GM21723 (cell line): ENCODE measurements around the gene ANKRD13D.
"Not testable (repeated sequence)": the region's sequence is repeated elsewhere in the genome, so short reads cannot be mapped to it uniquely, and the experiment has no call there.

Experiments
- ATAC-seq: cut with Tn5 transposase; IDR thresholded peaks from one replicate; pipeline ENCODE4 v1.9.1; 2021; ENCODE audit warnings: mild to moderate bottlenecking, moderate library complexity; ENCODE audit not compliant: unreplicated experiment

ANKRD13D gene

DNA sequence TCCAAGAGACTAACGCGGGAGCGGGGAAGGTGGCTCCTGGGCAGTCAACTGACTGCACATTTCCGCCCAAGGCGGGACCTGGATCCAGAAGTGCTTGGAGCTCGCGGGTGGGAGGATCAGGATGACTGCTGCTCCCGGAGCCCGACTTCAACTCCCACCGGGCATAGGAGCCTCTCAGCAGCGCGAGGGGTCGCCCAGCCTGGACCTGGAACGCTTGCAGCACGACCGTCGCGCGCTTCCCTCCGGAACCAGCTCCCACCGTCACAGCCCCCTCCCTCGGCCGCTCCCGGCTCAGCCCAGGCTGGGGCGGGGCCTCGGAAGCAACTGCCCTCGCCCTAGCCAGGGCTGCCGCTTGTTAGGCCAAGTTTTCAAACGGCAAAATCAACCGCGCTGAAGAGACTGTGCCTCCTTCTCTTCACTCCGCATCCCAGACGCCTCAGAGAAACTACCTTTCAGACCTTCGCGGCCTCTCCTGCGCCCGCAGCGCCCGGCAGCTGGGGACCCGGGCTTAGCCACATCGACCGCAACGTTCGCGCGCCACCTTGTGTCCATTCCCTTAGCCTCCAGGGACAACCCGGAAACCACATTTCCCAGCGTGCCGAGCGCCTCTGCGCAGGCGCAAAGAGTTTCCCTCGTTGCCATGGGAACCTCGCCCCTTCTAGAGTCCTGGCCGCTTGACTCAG, 28.2 kb downstream of the ANKRD13D start:
- ATAC-seq: peak; percentile 77

DNA sequence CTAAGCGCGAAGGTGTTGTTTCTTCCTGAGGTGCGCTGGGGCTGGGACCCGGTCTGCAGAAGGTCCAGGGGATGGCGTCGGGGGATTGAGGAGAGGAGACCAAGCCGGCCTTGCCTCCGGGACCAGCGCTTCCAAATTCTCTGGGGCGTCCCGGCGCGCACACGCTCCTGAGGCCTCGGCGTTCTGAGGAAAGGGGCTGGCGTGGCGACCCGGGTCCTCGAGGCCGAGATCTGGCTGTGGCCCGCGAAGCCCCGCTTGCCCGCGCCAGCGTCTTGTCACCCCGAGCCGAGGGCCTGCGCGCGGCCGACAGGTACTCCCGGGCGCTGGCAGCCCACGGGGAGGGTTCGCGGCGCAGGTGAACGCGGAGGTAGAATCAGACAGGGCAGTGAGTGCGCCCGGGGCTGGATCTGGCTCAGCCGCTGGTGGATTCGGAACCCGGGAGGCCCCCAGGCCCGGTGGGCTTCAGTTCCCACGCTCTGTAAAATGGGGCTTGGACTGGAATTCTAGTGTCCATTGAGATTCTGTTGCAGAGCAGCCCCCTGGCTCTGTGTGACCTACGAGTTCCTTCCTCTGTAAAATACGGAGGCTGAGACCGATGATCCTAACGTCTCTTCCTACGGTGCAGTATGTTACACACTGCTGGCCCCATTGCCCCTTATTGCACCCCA, 28.9 kb downstream of the ANKRD13D start:
- peak; percentile 24 for ATAC-seq

DNA sequence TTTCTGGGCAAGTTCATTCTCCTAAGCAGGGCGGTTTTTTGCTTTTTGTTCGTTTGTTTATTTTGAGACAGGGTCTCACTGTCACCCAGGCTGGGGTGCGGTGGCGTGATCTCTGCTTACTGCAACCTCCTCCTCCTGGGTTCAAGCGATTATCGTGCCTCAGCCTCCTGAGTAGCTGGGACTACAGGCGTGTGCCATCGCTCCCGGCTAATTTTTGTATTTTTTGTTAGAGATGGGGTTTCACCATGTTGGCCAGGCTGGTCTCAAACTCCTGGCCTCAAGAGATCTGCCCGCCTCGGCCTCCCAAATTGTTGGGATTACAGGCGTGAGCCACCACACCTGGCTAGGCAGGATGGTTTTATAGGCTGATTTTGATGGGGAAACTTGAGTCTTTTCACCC, 29.8 kb downstream of the ANKRD13D start:
- ATAC-seq: not testable (repeated sequence)

DNA sequence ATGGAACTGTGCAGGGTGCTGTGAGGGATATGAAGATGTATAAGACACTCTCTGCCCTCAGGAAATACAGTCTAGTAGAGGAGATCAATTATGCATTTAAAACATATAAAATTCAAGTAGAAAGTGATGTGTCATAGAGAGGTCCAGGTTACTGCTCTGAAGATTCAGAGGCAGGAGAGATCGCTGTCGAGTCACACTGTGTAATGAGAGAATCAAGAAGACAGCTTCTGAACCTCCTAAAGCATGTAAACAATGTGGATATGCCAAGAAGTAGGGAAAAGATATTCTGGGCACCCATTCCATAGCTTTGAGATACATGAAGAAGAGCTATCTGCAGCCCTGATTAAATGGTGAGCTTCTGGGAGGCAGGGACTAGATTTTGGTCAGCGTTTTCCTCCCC, 30.9 kb downstream of the ANKRD13D start:
- no peak for ATAC-seq

DNA sequence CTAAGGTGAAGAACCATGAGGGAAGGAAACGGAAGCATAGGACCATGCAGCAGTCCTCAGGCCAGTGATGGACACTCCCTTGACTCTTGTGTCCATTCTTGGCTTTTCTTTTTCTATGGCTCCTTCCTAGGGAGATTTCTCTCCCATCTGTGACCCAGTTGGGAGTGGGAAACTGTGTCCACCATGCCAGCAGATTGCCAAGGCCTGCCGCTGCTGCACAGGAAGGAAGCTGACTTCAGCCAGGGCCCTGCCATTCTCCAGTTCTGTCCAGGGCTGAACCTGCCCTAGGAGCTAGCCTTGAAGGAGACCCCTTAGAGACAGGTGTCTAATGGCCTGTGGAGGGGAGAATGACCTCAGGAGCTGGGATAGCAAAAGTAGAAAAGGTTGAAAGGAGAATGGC, 31.6 kb downstream of the ANKRD13D start:
- no peak for ATAC-seq

DNA sequence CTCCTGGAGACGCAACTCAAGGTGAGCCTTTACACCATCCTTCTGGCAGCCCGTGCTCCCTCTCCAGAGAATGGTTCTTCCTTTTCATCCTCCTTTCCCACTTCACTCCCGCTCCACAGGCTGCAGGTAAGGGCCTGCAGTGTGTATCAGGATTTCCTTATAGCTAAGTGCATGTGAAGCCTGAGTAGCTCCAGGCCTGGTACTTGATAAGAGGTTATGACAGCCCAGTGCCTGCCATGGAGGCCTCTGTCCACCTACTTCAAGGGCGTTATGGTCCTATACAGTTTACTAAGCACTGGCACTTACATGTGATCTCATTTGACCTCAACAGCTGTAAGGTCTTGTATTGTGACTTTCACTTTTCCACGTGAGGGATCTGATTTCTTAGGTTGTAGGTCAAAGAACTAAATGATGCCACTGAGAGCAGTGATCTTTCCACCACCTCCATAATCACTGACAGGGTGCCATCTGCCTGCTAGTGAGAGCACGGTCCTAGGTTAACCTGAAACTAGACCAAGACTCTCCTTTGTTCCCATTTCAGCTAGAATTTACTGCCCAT, 32.3 kb downstream of the ANKRD13D start:
- ATAC-seq: no peak

DNA sequence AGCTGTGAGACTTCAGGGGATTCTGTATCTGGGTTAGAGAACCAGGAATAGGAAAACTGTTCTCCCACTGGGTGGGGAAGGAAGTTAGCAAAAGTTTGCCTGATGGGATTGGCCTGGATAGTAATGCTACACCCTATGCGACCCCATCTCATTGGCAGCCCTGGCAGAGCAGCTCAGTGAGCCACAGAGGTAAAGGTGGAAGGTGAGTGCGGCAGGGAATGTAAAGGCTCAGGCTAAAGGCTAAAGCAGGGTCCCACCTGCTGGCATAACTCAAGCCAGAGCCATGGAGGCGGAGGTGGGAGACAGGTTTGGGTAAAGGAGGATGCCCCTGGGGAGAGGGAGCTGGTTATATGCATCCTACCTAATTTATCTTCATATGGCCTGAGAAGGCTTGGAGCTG, 32.9 kb downstream of the ANKRD13D start:
- ATAC-seq: no peak

DNA sequence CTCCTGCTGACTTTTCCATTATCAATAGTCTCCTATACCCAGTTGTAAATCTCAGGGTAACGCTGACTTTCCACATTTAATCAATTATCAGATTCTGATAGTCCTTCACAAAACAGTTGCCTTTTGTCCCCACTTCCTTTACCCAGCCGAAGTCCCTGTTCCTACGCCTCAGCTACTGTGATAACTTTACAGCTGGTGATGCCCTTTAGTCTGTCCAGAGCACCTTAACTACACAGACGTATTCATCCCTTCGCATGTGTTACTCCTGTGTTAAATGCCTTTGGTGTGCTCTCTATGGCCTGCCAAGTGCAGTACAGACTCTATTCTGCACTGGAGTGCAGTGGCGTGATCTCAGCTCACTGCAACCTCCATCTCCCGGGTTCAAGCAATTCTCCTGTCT, 34.4 kb downstream of the ANKRD13D start:
- ATAC-seq: no peak

DNA sequence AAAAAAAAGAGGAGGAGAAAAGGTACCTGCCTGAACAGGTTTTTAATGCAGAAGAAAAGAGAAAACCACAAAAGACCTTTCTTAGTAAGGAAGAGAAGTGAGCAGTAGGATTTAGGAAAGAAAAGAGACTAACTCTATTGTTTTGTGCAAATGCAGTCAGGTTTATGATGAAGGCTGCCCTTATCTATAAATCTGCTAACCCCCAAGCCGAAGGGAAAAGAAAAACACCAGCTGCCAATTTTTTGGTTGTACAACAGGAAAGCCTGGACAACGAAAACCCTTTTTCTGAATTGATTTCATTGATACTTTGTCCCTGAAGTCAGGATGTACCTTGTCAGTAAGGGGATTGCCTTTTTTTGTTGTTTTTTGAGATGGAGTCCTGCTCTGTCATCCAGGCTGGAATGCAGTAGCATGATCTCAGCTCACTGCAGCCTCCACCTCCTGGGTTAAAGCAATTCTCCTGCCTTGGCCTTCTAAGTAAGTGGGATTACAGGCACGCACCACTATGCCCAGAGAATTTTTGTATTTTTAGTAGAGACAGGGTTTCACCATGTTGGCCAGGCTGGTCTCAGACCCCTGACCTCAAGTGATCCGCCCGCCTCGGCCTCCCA, 43.1 kb downstream of the ANKRD13D start:
- ATAC-seq: no peak

DNA sequence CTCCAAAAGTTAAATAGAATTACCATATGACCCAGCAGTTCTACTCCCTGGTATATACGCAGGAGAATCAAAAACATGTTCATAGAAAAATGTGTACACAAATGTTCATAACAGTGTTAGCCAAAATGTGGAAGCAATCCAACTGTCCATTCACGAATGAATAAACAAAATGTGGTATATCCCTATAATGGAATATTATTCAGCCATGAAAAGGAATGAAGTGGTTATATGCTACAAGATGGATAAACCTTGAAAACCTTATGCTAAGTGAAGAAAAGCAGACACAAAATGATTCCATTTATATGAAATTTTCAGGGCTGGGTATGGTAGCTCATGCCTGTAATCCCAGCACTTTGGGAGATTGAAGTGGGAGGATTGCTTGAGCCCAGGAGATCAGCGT, 48.2 kb downstream of the ANKRD13D start:
- ATAC-seq: no peak

DNA sequence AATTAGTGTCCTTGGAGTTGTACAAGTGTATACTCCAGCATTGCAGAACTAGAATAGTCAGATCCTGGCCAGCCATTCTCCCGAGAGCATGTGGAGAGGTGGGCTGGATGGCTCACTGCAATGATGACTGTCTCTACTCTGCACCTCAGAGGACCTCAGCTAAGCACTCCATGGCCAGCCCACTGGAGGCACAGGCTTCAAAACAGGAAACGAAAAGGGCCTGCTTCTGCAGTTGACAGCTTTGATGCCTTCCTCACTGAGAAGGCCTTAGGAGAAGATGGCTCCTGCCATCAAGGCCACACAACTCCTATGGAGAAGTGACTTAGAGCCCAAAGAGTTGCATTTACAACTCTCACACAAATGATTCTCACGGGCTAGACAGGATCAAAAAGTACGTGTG, 55.2 kb downstream of the ANKRD13D start:
- no peak for ATAC-seq

DNA sequence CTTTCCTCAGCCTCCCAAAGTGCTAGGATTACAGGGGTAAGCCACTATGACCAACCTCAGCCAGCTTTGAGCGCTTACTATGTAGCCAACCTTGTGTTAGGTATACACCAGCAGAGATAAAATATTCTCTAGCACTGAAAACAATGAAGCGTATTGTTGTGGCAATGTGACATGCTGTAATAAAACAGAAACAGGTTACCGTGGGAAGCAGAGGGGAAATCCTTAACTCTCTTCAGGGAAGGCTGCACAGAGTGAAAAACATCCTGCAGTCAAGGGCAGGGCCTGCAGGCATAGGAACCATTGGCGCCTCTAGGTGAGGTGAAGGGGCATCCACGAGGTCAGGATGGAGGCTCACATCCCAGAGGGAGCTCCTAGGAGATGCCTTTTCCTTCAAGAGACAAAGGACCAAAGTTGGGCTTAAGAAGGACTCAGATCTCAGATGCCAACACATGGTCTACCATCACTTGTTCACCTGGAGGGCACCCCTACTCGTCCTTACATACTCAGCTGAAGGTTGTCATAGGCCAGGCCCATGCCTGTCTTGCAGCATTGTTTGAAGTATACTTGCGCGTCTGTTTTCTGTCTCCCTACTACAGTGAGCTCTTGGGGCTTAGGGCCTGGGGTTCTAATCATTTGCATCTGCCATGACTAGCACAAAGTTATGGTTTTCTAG, 56.3 kb downstream of the ANKRD13D start:
- ATAC-seq: no peak

DNA sequence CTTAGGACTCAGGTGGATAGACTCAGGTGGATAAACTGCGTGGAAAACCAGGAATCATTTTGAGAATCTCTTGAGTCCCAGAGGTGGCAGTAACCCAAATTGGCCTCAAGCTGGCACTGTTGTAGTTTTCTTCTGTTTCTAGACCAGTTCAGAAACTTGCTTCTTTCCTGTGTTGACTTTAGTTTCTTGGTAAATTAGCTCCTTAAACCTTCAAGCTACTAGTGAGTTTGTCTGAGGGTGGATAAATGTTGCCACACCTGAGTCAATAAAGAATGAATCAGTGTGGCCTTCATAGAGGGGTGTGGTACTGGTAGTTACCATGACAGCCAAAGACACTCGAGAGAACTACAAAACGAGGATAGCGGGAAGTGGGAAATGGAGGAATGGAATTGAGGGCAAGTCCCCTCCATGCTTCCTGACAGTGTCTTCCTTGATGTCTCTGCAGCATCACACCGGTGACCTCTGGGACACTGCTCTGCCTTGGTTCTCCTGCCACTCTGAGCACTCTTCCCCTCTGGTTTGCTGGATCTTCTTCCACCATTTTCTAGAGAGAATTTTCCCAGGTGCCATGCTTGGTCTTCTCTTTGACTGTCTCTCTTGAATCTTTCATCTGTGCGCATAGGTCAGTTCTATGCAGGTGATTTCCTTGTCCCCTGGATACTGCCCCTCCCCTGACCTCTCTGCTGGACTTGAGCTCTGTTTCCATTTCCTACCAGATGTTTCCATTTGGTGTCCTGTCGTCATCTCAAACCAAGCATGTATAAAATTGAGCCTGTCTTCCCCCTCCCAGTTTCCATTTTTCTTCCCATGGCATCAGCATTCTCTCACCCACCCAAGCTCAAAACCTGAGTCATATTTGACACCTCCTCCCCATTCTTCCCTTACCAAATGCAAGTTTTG, 57.1 kb downstream of the ANKRD13D start:
- no peak for ATAC-seq

DNA sequence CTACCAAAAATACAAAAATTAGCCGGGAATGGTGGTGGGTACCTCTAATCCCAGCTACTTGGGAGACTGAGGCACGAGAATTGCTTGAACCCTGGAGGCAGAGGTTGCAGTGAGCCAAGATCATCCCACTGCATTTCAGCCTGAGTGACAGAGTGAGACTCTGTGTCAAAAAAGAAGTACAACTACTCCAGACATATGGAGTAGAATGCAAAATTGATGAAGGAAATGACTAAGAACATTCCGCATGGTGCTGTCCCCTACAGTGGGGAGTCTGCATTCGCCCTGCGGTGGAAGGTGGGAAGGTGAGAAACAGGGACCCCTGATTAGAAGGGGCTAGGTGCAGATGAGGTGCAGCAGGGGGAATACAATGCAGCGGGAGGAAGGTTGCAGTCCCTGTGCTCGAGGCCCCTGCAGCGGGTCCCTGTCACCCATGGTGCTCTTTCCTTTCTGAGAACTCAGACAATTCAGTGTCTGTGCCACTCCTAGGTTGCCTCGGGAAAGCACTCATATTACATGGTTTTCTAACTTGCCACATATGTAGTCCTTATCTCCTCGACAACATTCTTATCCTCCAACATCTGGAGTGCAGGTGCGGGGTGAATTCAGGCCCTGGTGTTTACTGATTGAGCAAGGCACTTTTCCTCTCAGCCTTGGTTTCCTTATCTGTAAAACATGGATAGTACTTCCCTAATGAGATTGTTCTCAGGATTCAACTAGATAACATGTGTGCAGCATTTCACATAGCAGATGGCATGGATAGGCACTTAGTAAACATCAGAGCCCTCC, 59.1 kb downstream of the ANKRD13D start:
- no peak for ATAC-seq

DNA sequence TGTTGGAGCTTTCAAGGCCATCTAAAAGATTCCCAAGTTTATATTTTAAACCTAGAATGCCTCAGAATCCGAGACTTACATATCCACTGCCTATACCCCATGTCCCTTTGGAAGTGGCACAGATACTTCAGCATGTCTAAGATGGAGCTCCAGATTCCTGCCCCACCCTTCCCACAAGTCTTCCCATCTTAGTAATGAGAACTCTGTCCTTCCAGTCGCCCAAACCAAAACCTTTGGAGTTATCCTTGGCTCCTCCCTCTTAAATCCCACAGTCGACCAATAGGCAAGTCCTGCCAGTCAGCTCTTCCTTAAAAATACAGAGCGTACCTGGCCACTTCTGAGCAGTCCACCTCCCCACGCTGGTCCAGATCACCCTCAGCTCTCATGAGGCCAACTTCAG, 59.9 kb downstream of the ANKRD13D start:
- ATAC-seq: no peak

DNA sequence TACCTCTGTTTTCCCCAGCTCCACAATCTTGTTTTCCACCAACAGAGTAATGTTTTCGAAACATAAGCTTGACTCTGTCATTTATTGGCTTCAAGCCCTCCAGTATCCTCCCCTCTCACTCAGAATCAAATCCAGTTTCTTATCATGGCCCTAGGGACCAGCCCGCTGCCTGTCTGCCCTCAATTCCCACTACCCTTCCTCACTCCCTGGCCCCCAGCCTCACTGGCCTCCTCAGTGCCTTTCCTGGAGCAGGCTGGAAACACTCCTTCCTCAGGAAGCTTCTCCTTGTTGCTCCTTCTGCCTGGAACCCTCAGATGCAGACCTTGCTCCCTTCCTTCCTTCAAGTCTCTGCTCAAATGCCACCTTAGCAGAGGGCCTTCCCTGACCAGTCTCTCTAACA, 60.4 kb downstream of the ANKRD13D start:
- ATAC-seq: no peak

DNA sequence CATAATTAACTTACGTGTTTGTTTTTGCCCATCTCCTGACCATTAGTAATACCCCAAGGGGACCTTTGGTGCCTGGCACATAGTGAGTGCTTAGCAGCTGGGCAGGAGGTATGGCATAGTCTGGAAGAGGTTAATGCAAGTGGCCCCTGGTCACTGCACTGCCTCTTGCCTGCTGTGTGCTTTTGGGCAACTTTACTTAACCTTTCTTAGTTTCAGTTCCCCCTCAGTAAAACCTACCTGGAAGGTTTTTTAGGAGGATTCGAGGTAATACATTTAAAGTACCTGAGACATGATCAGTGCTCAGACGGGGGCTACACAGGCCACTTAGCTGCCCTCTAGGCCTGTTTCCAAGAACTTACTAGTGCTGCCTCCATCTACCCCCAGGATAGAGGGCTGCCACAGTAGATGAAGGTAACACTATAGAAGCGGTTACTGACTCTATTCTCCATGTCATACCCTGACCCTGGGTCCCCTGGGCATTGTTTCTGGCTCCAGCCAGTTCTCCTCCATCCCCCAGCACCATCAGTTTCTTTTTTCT, 60.9 kb downstream of the ANKRD13D start:
- no peak for ATAC-seq

DNA sequence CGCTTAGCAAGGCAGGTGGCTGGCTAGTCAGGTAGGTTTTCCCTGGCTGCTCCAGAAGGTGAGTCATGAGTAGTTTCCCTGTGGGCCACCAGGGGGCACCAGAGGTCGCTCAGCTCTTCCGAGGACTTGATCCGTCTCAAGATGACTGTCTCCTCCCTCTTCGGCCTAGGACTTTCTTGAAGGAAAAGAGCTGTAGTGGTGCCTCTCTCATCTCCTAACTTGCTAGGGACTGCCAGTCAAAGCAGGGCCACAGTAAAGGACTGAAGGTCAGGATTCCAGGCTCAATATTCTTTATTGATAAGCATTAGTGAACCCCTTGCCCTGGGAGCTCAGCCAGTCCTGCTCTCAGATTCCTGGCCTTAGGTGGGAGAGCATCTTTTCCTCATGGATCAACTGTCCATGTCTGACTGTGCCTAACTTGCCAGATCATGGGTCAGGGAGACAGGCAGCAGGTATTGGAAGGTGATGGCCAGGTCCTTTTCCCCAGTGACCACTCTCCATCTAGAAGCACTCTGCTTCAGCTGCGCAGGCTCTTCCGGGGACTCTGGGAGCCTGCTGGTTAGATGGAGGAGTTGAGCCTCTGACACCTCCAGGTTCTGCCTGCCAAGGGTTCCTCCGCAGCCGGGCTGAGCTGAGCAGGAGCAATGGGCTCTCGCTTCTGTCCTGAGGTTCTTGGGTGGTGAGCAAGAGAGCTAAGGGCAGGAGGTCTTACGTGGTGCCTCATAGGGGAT, 62.3 kb downstream of the ANKRD13D start:
- no peak for ATAC-seq
